GM18867 (cell line): ENCODE measurements around the gene CSNK2A3.
"Not testable (repeated sequence)": the region's sequence is repeated elsewhere in the genome, so short reads cannot be mapped to it uniquely, and the experiment has no call there.

Source experiments
- ATAC-seq: cut with Tn5 transposase; IDR thresholded peaks from one replicate; pipeline ENCODE4 v1.9.1; 2021; ENCODE audit warnings: mild to moderate bottlenecking, moderate library complexity; ENCODE audit not compliant: unreplicated experiment

The CSNK2A3 gene

DNA sequence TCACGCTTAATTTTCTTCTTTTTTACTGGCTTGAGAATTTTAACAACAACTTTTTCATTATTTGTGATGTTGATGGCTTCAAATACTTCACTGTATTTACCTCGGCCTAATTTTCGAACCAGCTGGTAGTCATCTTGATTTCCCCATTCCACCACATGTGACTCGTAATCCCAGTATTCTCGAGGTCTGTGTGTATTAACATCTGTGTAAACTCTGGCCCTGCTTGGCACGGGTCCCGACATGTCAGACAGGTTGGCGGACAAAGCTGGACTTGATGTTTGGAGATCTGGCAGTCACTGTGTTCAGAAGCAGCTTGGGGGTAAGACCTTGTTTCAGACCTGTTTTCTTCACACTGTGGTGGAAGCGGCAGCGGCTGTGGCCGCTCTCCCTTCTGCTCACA lies at the start of gene CSNK2A3:
TSS of gene CSNK2A3 (minus strand) at position 373 of the 400 bp plus-strand sequence. CDS start at position 242, 131 bp downstream.
- ATAC-seq, result not testable (repeated sequence)

DNA sequence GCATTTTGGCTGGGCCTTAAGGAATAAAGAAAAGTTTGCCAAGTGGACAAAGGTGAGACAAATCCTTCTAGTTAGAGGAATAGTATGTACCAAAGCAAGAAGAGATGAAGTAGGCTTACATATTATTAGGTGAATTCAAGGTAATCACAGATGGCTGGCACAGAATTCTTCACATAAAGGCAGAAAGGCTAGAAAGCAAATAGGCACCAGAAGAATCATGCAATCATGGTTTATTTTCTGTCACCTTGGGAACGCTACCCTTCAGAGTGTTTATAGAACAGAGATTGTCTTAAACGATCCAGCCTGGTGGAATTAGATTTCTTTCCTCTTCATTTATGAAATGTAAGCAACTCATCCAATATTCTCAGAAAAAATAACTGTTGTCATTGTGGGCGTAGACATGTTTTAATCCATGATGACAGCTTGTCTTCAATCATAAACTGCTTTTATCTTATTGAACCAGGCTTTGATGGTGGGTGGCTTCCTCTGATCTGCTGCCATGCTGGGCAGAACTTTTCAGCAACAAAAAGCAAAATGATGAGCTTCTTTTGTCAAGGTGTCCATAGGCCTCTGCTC lies 49.0 kb upstream of the CSNK2A3 start:
- no peak for ATAC-seq

DNA sequence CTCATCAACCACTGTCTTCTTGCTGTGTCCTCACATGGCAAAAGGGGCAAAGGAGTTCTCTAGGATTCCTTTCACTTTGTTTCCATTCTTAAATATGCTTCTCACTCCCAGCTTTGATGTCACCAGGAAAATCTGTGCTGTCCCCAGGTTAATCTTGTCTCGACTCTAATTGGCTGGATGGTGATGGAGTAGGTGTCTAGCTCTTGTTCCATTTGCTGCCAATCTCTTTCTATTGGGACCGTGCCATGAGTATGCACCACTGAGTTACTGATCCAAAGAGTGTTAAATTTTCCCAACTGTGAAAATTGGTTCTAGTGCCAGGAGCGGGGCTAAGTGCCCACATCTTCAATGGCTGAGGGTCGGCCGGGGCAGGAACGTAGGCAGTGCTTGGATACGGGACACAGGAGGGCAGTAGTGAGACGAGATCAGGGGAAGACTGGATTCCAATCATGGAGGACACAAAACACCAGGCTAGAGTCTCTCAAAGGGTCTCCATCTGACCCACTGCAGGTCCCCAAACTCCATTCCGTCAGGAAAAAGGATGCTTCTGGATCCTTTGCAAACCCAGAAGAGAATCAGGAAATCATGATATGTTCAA lies 47.7 kb upstream of the CSNK2A3 start:
- no peak for ATAC-seq

DNA sequence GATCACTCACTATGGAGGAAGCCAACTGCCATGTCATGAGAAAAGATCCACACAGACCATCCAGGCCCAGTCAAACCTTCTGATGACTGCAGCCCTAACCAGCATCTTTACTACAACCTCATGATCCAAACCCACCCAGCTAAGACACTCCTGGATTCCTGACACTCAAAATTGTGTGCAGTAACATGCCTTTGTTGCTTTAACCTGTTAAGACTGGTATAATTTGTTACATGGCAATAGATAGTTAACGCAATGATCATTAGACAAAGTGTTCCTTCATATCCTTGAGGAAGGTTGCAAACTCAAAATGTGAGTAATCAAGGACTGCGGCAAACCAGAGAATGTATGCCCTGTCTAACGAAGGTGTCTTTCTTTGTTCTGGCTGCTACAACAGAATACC lies 47.1 kb upstream of the CSNK2A3 start:
- no peak for ATAC-seq

DNA sequence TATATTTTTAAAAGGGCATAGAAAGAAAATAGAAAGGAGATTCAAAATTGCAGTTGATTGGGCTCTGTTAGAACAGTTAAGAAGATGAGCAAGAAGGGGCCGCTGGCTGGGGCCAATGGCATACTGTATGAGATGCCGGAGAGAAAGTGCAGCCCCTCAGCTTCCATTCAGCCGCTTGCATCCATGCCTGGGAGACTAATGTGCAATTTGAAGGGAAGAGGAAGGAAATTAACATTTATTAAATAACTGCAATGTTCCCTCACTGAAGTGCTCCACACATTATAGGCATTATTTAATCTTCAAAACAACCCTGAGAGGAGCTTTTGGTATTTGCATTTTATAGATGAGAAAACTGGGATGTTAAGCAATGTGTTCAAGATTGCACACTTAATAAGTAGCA lies 44.7 kb upstream of the CSNK2A3 start:
- ATAC-seq, result no peak

- ATAC-seq, result no peak
Observed at GRCh38 chr11:11397036-11397415, 44.0 kb upstream of the CSNK2A3 start.

GRCh38 chr11:11396301-11397035 lies 43.4 kb upstream of the CSNK2A3 start:
- no peak for ATAC-seq

- no peak for ATAC-seq
Observed at GRCh38 chr11:11395126-11395525, 42.1 kb upstream of the CSNK2A3 start.

- ATAC-seq, result no peak
Observed at GRCh38 chr11:11394241-11394640, 41.2 kb upstream of the CSNK2A3 start.

DNA sequence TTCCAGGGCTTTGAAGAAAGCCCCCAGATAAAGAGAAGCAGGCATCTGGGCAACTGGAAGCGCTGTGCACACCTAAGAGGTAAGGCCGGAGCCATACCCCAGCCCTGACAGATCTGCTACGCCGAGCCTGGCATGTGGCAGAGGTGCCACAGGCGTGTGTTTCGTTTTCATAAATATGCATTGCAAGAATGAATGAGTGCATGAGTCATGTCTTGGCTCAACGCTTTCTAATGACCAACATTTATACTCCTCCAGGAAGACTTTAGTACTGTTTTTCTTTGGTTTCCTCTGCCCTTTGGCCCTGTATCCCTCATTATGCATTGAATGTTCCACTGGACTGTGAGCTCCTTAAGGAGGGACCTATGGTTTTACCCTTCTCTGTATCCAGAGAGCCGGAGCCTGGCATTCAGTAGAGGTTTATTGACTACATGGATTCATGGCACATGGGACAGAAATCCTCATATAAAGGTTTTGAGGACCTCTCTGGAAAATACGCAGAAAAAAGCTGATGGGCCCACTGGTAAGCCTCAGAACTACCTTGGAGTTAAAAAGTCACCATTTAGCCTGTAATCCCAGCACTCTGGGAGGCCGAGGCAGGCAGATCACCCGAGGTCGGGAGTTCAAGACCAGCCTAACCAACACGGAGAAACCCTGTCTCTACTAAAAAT lies 38.9 kb upstream of the CSNK2A3 start:
- no peak for ATAC-seq

GRCh38 chr11:11391169-11391568 lies 38.1 kb upstream of the CSNK2A3 start:
- ATAC-seq, result no peak

DNA sequence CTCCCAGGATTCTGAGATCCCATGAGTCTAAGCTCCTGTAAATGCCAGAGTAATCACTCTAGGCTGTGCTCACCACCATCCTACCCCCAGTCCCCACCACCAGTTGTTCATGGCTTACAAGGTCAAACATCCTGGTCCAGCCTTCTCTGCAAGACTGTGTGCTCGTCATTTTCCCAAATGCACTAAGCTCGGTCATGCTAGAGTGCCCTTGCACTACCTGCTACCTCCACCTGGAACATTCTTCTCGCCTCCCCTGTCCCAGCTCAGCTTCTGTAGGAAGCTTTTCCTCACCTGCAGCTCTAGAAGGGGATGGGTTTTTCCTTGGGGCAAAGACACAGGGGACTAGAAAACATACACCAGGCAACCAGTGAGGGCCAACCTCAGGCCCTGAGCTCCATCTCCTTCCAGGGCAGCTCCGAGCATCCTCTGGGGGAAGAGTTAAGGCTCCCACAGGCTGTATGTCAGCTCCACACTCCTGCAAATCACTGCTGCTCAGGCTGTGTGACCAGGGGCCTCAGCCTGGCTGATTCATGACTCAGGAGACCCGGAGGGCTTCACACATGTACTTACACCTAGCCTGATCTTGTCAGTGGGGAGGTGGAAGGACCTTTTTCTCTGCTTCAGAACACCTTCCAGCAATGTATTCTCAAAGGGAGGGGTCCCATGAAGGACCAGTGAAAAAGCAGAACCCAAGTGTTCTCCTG lies 37.2 kb upstream of the CSNK2A3 start:
- no peak for ATAC-seq

- ATAC-seq, result no peak
Observed at GRCh38 chr11:11389238-11389637, 36.2 kb upstream of the CSNK2A3 start.

DNA sequence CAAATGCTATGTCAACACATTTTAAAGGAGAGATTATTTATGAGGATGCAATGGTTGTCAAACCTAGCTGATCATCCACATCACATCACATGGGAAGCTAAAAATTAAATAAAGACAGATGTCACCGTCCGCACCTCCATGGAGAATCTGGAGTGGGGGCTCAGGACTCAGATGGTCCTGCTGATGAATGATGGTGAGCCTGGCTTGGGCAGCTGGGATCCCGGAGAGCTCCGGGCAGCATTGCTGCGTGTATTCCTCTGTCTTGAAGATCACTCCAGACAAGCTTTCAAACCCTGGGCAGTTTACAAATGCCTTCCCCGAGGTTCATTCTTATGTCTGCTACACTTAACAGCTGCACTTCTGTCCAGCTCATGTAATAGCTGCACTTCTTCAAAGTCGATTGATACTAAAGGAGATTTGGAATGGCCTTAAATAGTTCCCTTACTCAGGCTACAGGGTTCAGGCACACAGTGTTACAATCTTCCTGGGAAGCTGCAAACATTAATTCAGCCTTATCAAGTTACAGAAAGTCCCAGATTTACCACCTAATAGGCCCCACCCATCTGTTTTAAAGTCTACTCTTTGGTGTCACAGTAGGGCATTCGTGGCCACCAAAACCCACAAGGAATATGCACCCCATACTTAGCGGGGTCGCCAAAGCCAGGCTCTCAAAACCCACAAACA lies 34.7 kb upstream of the CSNK2A3 start:
- no peak for ATAC-seq

GRCh38 chr11:11387207-11387606 lies 34.2 kb upstream of the CSNK2A3 start:
- no peak for ATAC-seq

GRCh38 chr11:11384829-11385228 lies 31.8 kb upstream of the CSNK2A3 start:
- no peak for ATAC-seq

- ATAC-seq, result no peak
Observed at GRCh38 chr11:11383995-11384394, 30.9 kb upstream of the CSNK2A3 start.

- ATAC-seq, result no peak
Observed at GRCh38 chr11:11382858-11383532, 29.9 kb upstream of the CSNK2A3 start.

GRCh38 chr11:11381471-11382105 lies 28.5 kb upstream of the CSNK2A3 start:
- no peak for ATAC-seq

- no peak for ATAC-seq
Observed at GRCh38 chr11:11380883-11381282, 27.8 kb upstream of the CSNK2A3 start.
